Neuronal stem cell (in vitro differentiated cells): ENCODE data around the gene CBX5.
A peak's percentile ranks its signal among the peaks of the same experiment; 100 is the strongest.

Source experiments
- DNase-seq: peaks from one replicate; pipeline ENCODE4 v3.0.0-alpha.2; 2013; ENCODE audit warnings: low spot score
- H2AFZ ChIP-seq: one replicate; pipeline ENCODE4 v1.6.1; 2013; ENCODE audit warnings: mild to moderate bottlenecking, low read length, inconsistent platforms
- H2AK5ac ChIP-seq: 2 replicates; pipeline ENCODE4 v1.6.1; 2013; ENCODE audit warnings: low read depth, mild to moderate bottlenecking, inconsistent platforms, low read length, moderate library complexity, mixed read lengths
- H2BK120ac ChIP-seq: 2 replicates; pipeline ENCODE4 v1.6.1; 2013; ENCODE audit warnings: low read depth, mild to moderate bottlenecking, inconsistent platforms, low read length, moderate library complexity, mixed read lengths
- H2BK12ac ChIP-seq: one replicate; pipeline ENCODE4 v1.6.1; 2013; ENCODE audit warnings: low read length, inconsistent platforms
- H2BK15ac ChIP-seq: 2 replicates; pipeline ENCODE4 v1.6.1; 2013; ENCODE audit warnings: mild to moderate bottlenecking, low read length, inconsistent platforms, mixed read lengths
- H2BK5ac ChIP-seq: one replicate; pipeline ENCODE4 v1.6.1; 2013; ENCODE audit warnings: inconsistent platforms, mild to moderate bottlenecking, low read length, moderate library complexity
- H3K14ac ChIP-seq: one replicate; pipeline ENCODE4 v1.6.1; 2013; ENCODE audit warnings: low read length, inconsistent platforms
- H3K18ac ChIP-seq: 2 replicates; pipeline ENCODE4 v1.6.1; 2013; ENCODE audit warnings: low read length, inconsistent platforms
- H3K23ac ChIP-seq: 2 replicates; pipeline ENCODE4 v1.6.1; 2013; ENCODE audit warnings: low read depth, mild to moderate bottlenecking, mixed read lengths, low read length, inconsistent platforms; ENCODE audit not compliant: poor library complexity
- H3K27ac ChIP-seq: replicated peaks from 3 replicates; pipeline ENCODE4 v1.5.1; 2013; ENCODE audit warnings: low read length, inconsistent platforms
- H3K27me3 ChIP-seq, 3 experiments: 2 replicates each; pipeline ENCODE4 v1.6.1; 2013; ENCODE audit warnings: low read length in 3 of 3, mild to moderate bottlenecking in 2 of 3, inconsistent platforms in 1 of 3, low read depth in 1 of 3, mixed read lengths in 1 of 3, moderate library complexity in 1 of 3; ENCODE audit not compliant: control insufficient read depth in 3 of 3, insufficient read depth in 3 of 3
- H3K36me3 ChIP-seq, 2 donors: replicated peaks in 1 of 2; 2 replicates each; pipeline ENCODE4 v1.6.1; 2013; ENCODE audit warnings: low read length in 2 of 2; ENCODE audit not compliant: control insufficient read depth in 2 of 2, insufficient read depth in 2 of 2
- H3K4ac ChIP-seq: 2 replicates; pipeline ENCODE4 v1.6.1; 2013; ENCODE audit warnings: inconsistent platforms, mild to moderate bottlenecking, low read length, moderate library complexity
- H3K4me1 ChIP-seq, 2 donors: 1 replicate in 1 of 2; 2 replicates in 1 of 2; pipeline ENCODE4 v1.6.1; 2013; ENCODE audit warnings: low read length in 2 of 2, low read depth in 1 of 2; ENCODE audit not compliant: control insufficient read depth in 2 of 2, insufficient read depth in 1 of 2
- H3K4me2 ChIP-seq: one replicate; pipeline ENCODE4 v1.6.1; 2013; ENCODE audit warnings: mild to moderate bottlenecking, low read length, inconsistent platforms; ENCODE audit not compliant: insufficient read depth, poor library complexity, severe bottlenecking
- H3K4me3 ChIP-seq, 2 donors: 2 replicates each; pipeline ENCODE4 v1.5.1; 2013; ENCODE audit warnings: low read length in 2 of 2, mild to moderate bottlenecking in 2 of 2, inconsistent platforms in 1 of 2, moderate library complexity in 1 of 2
- H3K79me1 ChIP-seq: one replicate; pipeline ENCODE4 v1.6.1; 2013; ENCODE audit warnings: low read depth, mild to moderate bottlenecking, inconsistent platforms, low read length, moderate library complexity
- H3K9ac ChIP-seq: one replicate; pipeline ENCODE4 v1.6.1; 2013; ENCODE audit warnings: mild to moderate bottlenecking, low read depth, low read length, inconsistent platforms; ENCODE audit not compliant: poor library complexity
- H3K9me3 ChIP-seq, 2 donors: replicated peaks in 1 of 2; 2 replicates each; pipeline versions ENCODE3 to v1.6.1; 2013; ENCODE audit warnings: low read length in 2 of 2, mild to moderate bottlenecking in 2 of 2, inconsistent platforms in 1 of 2, low read depth in 1 of 2, mixed read lengths in 1 of 2, moderate library complexity in 1 of 2; ENCODE audit not compliant: control insufficient read depth in 2 of 2, insufficient read depth in 1 of 2
- H4K8ac ChIP-seq: one replicate; pipeline ENCODE4 v1.6.1; 2013; ENCODE audit warnings: low read depth, mild to moderate bottlenecking, inconsistent platforms, low read length, moderate library complexity
- H4K91ac ChIP-seq: one replicate; pipeline ENCODE4 v1.6.1; 2013; ENCODE audit warnings: low read length, low read depth, mild to moderate bottlenecking, inconsistent platforms; ENCODE audit not compliant: poor library complexity
- WGBS, 2 donors: extraction: QIAGEN DNeasy Blood & Tissue Kit; methylation state at CpG; one replicate each; pipeline ENCODE4 v1.1.7; 2013; ENCODE audit warnings: missing lambda C conversion rate in 2 of 2, mixed read lengths in 1 of 2; ENCODE audit not compliant: insufficient read length in 2 of 2, insufficient replicate concordance in 1 of 2; ENCODE audit errors: extremely low coverage in 2 of 2; 5-methylcytosine and 5-hydroxymethylcytosine counted together

The CBX5 gene

DNA sequence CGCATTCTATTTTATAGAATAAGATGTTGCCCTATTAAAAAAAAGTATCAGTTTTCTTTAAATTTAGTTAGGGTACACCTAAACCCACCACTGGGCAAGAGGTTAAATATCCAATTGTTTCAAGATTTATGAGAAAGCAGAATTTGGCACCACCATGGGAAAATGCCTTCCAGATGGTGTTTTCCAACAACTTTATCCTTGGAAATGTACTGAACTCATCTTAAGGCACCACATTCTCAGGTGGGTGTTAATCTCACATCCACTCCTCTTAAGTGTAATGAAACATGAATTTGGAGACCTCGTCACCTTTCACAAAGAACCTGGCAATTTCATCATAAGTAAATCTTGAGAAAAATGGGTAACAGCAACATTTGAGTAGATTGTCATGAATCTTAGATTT, 13.1 kb downstream of the CBX5 start:
- WGBS, 2 donors: 100% methylated on average over 1 of the region's 2 CpGs
- Histone ChIP-seq H3K27ac (no peak overlapping the region), H2BK120ac (no peak overlapping the region), H3K4me1 (peaks cover 14 to 15% of the 10 kb centered on the region in 2 donors), H3K79me1 (peaks cover 1% of the 10 kb centered on the region), H3K27me3 (no peaks in the 10 kb centered on the region), H3K36me3 (peaks cover 1 to 71% of the 10 kb centered on the region in 2 donors), H3K14ac (no peak overlapping the region), H2BK15ac (no peak overlapping the region), H3K4ac (no peak overlapping the region), H2BK5ac (no peak overlapping the region), H3K18ac (no peak overlapping the region), H3K9me3 (no peaks in the 10 kb centered on the region), H4K91ac (no peak overlapping the region), H3K23ac (no peak overlapping the region), H3K4me3 (no peak overlapping the region), H2AK5ac (no peak overlapping the region), H2BK12ac (no peak overlapping the region), H3K4me2 (no peak overlapping the region), H3K9ac (no peak overlapping the region), H2AFZ (no peak overlapping the region), H4K8ac (no peak overlapping the region)
- DNase-seq: no peak

DNA sequence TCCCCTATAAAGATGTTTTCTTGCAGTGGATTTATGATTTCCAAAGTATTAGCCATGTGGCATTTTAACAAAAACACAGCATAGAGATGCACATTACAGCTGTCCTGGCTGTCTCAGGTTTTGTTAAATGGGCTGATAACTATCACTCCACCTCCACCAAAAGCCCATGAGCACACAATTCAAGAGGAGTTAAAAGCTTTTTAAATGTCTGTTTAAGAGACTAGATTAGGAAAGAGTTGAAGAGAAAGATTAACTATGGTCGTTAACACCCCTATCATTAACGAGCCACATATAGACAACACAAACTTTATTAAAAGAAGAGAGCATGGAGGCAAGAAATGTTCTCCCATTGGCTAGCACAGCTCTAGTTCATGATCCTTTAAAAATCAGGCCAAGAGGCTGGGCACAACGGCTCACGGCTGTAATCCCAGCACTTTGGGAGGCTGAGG, 14.5 kb downstream of the CBX5 start:
- no peak overlapping the region for H3K18ac ChIP-seq
- no peak overlapping the region for H4K91ac ChIP-seq
- H3K9ac ChIP-seq: no peak overlapping the region
- H3K27me3 ChIP-seq: no peaks in the 10 kb centered on the region
- H3K14ac ChIP-seq: no peak overlapping the region
- H3K36me3 ChIP-seq: peaks cover 1 to 58% of the 10 kb centered on the region in 2 donors
- no peak overlapping the region for H3K4me3 ChIP-seq
- no peak overlapping the region for H2AK5ac ChIP-seq
- WGBS, 2 donors: no CpG with 5 or more reads among the region's 4 CpGs
- no peaks in the 10 kb centered on the region for H3K9me3 ChIP-seq
- no peak overlapping the region for H2BK120ac ChIP-seq
- no peak overlapping the region for H4K8ac ChIP-seq
- no peak for DNase-seq
- no peak overlapping the region for H3K4me2 ChIP-seq
- H2AFZ ChIP-seq: no peak overlapping the region
- no peak overlapping the region for H3K23ac ChIP-seq
- H3K79me1 ChIP-seq: peaks cover 1% of the 10 kb centered on the region
- no peak overlapping the region for H2BK5ac ChIP-seq
- H3K27ac ChIP-seq: no peak overlapping the region
- H2BK15ac ChIP-seq: no peak overlapping the region
- H3K4ac ChIP-seq: no peak overlapping the region
- no peak overlapping the region for H2BK12ac ChIP-seq
- H3K4me1 ChIP-seq: peaks cover 17 to 20% of the 10 kb centered on the region in 2 donors

GRCh38 chr12:54262403-54262925, 17.5 kb downstream of the CBX5 start:
- no peak overlapping the region for H4K8ac ChIP-seq
- peak overlapping the region; percentile 33 for H3K27ac ChIP-seq
- no peak overlapping the region for H3K14ac ChIP-seq
- DNase-seq: no peak
- no peaks in the 10 kb centered on the region for H3K79me1 ChIP-seq
- H2BK5ac ChIP-seq: no peak overlapping the region
- H3K9ac ChIP-seq: no peak overlapping the region
- no peak overlapping the region for H2BK15ac ChIP-seq
- no peak overlapping the region for H3K4me3 ChIP-seq
- no peaks in the 10 kb centered on the region for H3K9me3 ChIP-seq
- no peak overlapping the region for H4K91ac ChIP-seq
- H2AFZ ChIP-seq: no peak overlapping the region
- no peak overlapping the region for H3K4ac ChIP-seq
- H2BK120ac ChIP-seq: no peak overlapping the region
- no peak overlapping the region for H3K4me2 ChIP-seq
- H2BK12ac ChIP-seq: no peak overlapping the region
- no peak overlapping the region for H3K23ac ChIP-seq
- peaks cover 21 to 40% of the 10 kb centered on the region in 2 donors for H3K4me1 ChIP-seq
- no peak overlapping the region for H3K18ac ChIP-seq
- WGBS, 2 donors: no CpG with 5 or more reads among the region's 4 CpGs
- H3K36me3 ChIP-seq: peaks cover 2 to 44% of the 10 kb centered on the region in 2 donors
- H3K27me3 ChIP-seq: no peaks in the 10 kb centered on the region
- no peak overlapping the region for H2AK5ac ChIP-seq

GRCh38 chr12:54261815-54262402, 18.0 kb downstream of the CBX5 start:
- WGBS, 2 donors: no CpG with 5 or more reads among the region's 5 CpGs
- no peak for DNase-seq
- Histone ChIP-seq H3K9ac (no peak overlapping the region), H2BK5ac (no peak overlapping the region), H3K27me3 (no peaks in the 10 kb centered on the region), H3K23ac (no peak overlapping the region), H2BK12ac (no peak overlapping the region), H2BK15ac (no peak overlapping the region), H2BK120ac (no peak overlapping the region), H3K14ac (no peak overlapping the region), H2AK5ac (no peak overlapping the region), H3K4ac (no peak overlapping the region), H3K9me3 (no peaks in the 10 kb centered on the region), H3K4me3 (no peak overlapping the region), H3K4me2 (no peak overlapping the region), H2AFZ (no peak overlapping the region), H3K4me1 (peaks cover 25 to 43% of the 10 kb centered on the region in 2 donors), H4K8ac (no peak overlapping the region), H4K91ac (no peak overlapping the region), H3K27ac (peak overlapping the region; percentile 60), H3K79me1 (no peaks in the 10 kb centered on the region), H3K18ac (no peak overlapping the region), H3K36me3 (peaks cover 7 to 45% of the 10 kb centered on the region in 2 donors)
